Neuronal stem cell (in vitro differentiated cells): ENCODE data around the gene OSBPL3.

ENCODE experiments used
- DNase-seq: peaks from one replicate; pipeline ENCODE4 v3.0.0-alpha.2; 2013; ENCODE audit warnings: low spot score
- H2AFZ ChIP-seq: one replicate; pipeline ENCODE4 v1.6.1; 2013; ENCODE audit warnings: mild to moderate bottlenecking, low read length, inconsistent platforms
- H2AK5ac ChIP-seq: 2 replicates; pipeline ENCODE4 v1.6.1; 2013; ENCODE audit warnings: low read depth, mild to moderate bottlenecking, inconsistent platforms, low read length, moderate library complexity, mixed read lengths
- H2BK120ac ChIP-seq: 2 replicates; pipeline ENCODE4 v1.6.1; 2013; ENCODE audit warnings: low read depth, mild to moderate bottlenecking, inconsistent platforms, low read length, moderate library complexity, mixed read lengths
- H2BK12ac ChIP-seq: one replicate; pipeline ENCODE4 v1.6.1; 2013; ENCODE audit warnings: low read length, inconsistent platforms
- H2BK15ac ChIP-seq: 2 replicates; pipeline ENCODE4 v1.6.1; 2013; ENCODE audit warnings: mild to moderate bottlenecking, low read length, inconsistent platforms, mixed read lengths
- H2BK5ac ChIP-seq: one replicate; pipeline ENCODE4 v1.6.1; 2013; ENCODE audit warnings: inconsistent platforms, mild to moderate bottlenecking, low read length, moderate library complexity
- H3K14ac ChIP-seq: one replicate; pipeline ENCODE4 v1.6.1; 2013; ENCODE audit warnings: low read length, inconsistent platforms
- H3K18ac ChIP-seq: 2 replicates; pipeline ENCODE4 v1.6.1; 2013; ENCODE audit warnings: low read length, inconsistent platforms
- H3K23ac ChIP-seq: 2 replicates; pipeline ENCODE4 v1.6.1; 2013; ENCODE audit warnings: low read depth, mild to moderate bottlenecking, mixed read lengths, low read length, inconsistent platforms; ENCODE audit not compliant: poor library complexity
- H3K27ac ChIP-seq: replicated peaks from 3 replicates; pipeline ENCODE4 v1.5.1; 2013; ENCODE audit warnings: low read length, inconsistent platforms
- H3K27me3 ChIP-seq, 3 experiments: 2 replicates each; pipeline ENCODE4 v1.6.1; 2013; ENCODE audit warnings: low read length in 3 of 3, mild to moderate bottlenecking in 2 of 3, inconsistent platforms in 1 of 3, low read depth in 1 of 3, mixed read lengths in 1 of 3, moderate library complexity in 1 of 3; ENCODE audit not compliant: control insufficient read depth in 3 of 3, insufficient read depth in 3 of 3
- H3K36me3 ChIP-seq, 2 donors: replicated peaks in 1 of 2; 2 replicates each; pipeline ENCODE4 v1.6.1; 2013; ENCODE audit warnings: low read length in 2 of 2; ENCODE audit not compliant: control insufficient read depth in 2 of 2, insufficient read depth in 2 of 2
- H3K4ac ChIP-seq: 2 replicates; pipeline ENCODE4 v1.6.1; 2013; ENCODE audit warnings: inconsistent platforms, mild to moderate bottlenecking, low read length, moderate library complexity
- H3K4me1 ChIP-seq, 2 donors: 1 replicate in 1 of 2; 2 replicates in 1 of 2; pipeline ENCODE4 v1.6.1; 2013; ENCODE audit warnings: low read length in 2 of 2, low read depth in 1 of 2; ENCODE audit not compliant: control insufficient read depth in 2 of 2, insufficient read depth in 1 of 2
- H3K4me2 ChIP-seq: one replicate; pipeline ENCODE4 v1.6.1; 2013; ENCODE audit warnings: mild to moderate bottlenecking, low read length, inconsistent platforms; ENCODE audit not compliant: insufficient read depth, poor library complexity, severe bottlenecking
- H3K4me3 ChIP-seq, 2 donors: 2 replicates each; pipeline ENCODE4 v1.5.1; 2013; ENCODE audit warnings: low read length in 2 of 2, mild to moderate bottlenecking in 2 of 2, inconsistent platforms in 1 of 2, moderate library complexity in 1 of 2
- H3K79me1 ChIP-seq: one replicate; pipeline ENCODE4 v1.6.1; 2013; ENCODE audit warnings: low read depth, mild to moderate bottlenecking, inconsistent platforms, low read length, moderate library complexity
- H3K9ac ChIP-seq: one replicate; pipeline ENCODE4 v1.6.1; 2013; ENCODE audit warnings: mild to moderate bottlenecking, low read depth, low read length, inconsistent platforms; ENCODE audit not compliant: poor library complexity
- H3K9me3 ChIP-seq, 2 donors: replicated peaks in 1 of 2; 2 replicates each; pipeline versions ENCODE3 to v1.6.1; 2013; ENCODE audit warnings: low read length in 2 of 2, mild to moderate bottlenecking in 2 of 2, inconsistent platforms in 1 of 2, low read depth in 1 of 2, mixed read lengths in 1 of 2, moderate library complexity in 1 of 2; ENCODE audit not compliant: control insufficient read depth in 2 of 2, insufficient read depth in 1 of 2
- H4K8ac ChIP-seq: one replicate; pipeline ENCODE4 v1.6.1; 2013; ENCODE audit warnings: low read depth, mild to moderate bottlenecking, inconsistent platforms, low read length, moderate library complexity
- H4K91ac ChIP-seq: one replicate; pipeline ENCODE4 v1.6.1; 2013; ENCODE audit warnings: low read length, low read depth, mild to moderate bottlenecking, inconsistent platforms; ENCODE audit not compliant: poor library complexity
- WGBS, 2 donors: extraction: QIAGEN DNeasy Blood & Tissue Kit; methylation state at CpG; one replicate each; pipeline ENCODE4 v1.1.7; 2013; ENCODE audit warnings: missing lambda C conversion rate in 2 of 2, mixed read lengths in 1 of 2; ENCODE audit not compliant: insufficient read length in 2 of 2, insufficient replicate concordance in 1 of 2; ENCODE audit errors: extremely low coverage in 2 of 2; 5-methylcytosine and 5-hydroxymethylcytosine counted together

Gene OSBPL3

DNA sequence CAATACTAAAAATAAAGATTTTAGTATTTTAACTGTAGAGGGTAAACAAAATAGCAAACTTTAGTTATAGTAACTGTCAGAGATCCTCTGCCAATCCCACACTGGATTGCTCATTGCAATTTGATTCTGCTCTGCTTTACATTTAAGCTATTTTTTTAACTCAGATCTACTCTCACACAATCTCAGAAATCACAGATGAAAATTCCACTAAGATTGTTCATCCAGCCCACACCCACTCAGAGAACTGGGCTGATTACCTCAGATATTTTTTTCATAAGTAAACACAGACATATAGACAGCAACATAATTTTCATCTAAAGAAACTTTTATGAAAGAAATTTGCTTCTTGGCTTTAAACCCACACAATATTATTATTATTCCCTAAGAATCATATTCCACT lies 7.0 kb downstream of the OSBPL3 start:
- no peak overlapping the region for H2AK5ac ChIP-seq
- H3K27ac ChIP-seq: no peak overlapping the region
- no peak overlapping the region for H3K4ac ChIP-seq
- H2BK12ac ChIP-seq: no peak overlapping the region
- H3K4me1 ChIP-seq: peaks cover 0 to 8% of the 10 kb centered on the region in 2 donors
- H3K27me3 ChIP-seq: no peaks in the 10 kb centered on the region
- H3K36me3 ChIP-seq: no peaks in the 10 kb centered on the region
- no peak overlapping the region for H4K8ac ChIP-seq
- no peak overlapping the region for H2AFZ ChIP-seq
- H3K4me2 ChIP-seq: no peak overlapping the region
- no peak overlapping the region for H3K4me3 ChIP-seq
- H3K14ac ChIP-seq: no peak overlapping the region
- H3K18ac ChIP-seq: no peak overlapping the region
- no peak overlapping the region for H3K9ac ChIP-seq
- H3K9me3 ChIP-seq: no peaks in the 10 kb centered on the region
- H3K23ac ChIP-seq: no peak overlapping the region
- H2BK15ac ChIP-seq: no peak overlapping the region
- peaks cover 2% of the 10 kb centered on the region for H3K79me1 ChIP-seq
- no peak for DNase-seq
- H4K91ac ChIP-seq: no peak overlapping the region
- H2BK5ac ChIP-seq: no peak overlapping the region
- no peak overlapping the region for H2BK120ac ChIP-seq

DNA sequence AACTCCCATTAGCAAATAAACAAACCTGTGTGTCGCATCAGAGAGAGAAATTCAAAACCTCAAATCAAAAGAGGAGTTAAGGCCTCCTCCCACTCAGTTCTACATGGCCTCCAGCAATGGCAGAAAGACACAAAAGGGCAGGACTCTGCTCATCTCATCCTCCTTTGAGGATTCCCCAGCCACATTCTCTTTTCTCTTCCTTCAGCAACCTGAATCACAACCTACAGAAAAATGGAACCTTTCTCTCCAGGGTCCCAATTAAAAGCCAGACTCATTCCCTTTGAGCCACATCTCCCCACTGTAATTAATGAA lies 7.9 kb downstream of the OSBPL3 start:
- H3K4ac ChIP-seq: no peak overlapping the region
- no peak overlapping the region for H2AK5ac ChIP-seq
- no peaks in the 10 kb centered on the region for H3K27me3 ChIP-seq
- no peak overlapping the region for H3K14ac ChIP-seq
- H2AFZ ChIP-seq: no peak overlapping the region
- H3K4me1 ChIP-seq: peaks cover 0 to 8% of the 10 kb centered on the region in 2 donors
- H3K23ac ChIP-seq: no peak overlapping the region
- no peak overlapping the region for H4K8ac ChIP-seq
- H2BK15ac ChIP-seq: no peak overlapping the region
- H2BK12ac ChIP-seq: no peak overlapping the region
- H3K9me3 ChIP-seq: no peaks in the 10 kb centered on the region
- H3K4me3 ChIP-seq: no peak overlapping the region
- no peak for DNase-seq
- no peak overlapping the region for H2BK5ac ChIP-seq
- no CpG with 5 or more reads among the region's 1 CpG for WGBS, 2 donors
- H3K79me1 ChIP-seq: peaks cover 2% of the 10 kb centered on the region
- H3K36me3 ChIP-seq: no peaks in the 10 kb centered on the region
- H3K18ac ChIP-seq: no peak overlapping the region
- no peak overlapping the region for H2BK120ac ChIP-seq
- H3K4me2 ChIP-seq: no peak overlapping the region
- H3K27ac ChIP-seq: no peak overlapping the region
- H3K9ac ChIP-seq: no peak overlapping the region
- H4K91ac ChIP-seq: no peak overlapping the region

DNA sequence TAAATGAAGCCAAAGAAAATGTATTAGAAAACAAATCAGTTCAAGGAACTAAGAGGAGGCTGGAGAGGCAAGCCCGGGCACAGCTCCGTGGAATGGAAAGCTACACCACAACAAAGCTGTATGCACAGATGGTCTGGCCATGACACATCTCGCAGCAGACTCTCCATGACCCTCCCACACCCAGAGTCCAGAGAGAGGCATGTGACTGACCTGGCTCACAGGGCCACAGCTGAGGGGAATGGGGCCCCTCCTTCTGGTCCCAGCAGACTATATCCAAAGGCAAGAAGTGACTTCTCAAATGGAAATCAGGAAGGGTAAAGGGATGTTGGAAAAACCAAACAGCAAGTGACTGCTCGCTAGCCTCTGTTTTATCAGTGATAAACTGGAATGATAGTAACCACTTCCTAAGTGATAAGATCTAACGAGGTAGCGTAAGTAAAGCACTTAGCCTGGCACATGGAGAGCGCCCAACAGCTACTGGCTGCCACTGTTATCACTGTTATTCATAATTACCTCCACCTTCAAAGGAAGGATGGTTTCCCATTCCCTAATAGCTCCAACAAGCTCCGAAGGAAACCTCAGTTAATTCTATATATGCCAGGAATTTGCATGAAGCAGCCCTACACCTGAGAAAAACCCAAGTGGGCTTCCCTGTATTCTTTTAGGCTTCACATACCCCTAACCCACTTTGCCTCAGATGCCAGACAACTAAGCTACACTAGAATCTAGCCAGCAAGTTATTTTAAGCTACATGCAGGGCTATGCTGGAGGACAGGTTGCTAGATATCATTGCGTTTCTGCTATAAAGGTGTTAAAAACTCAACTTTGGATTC lies 8.4 kb downstream of the OSBPL3 start:
- H2AK5ac ChIP-seq: no peak overlapping the region
- no peak for DNase-seq
- H3K79me1 ChIP-seq: peaks cover 2% of the 10 kb centered on the region
- H3K27ac ChIP-seq: no peak overlapping the region
- H4K8ac ChIP-seq: no peak overlapping the region
- no CpG with 5 or more reads among the region's 9 CpGs for WGBS, 2 donors
- H2BK12ac ChIP-seq: no peak overlapping the region
- H3K4me3 ChIP-seq: no peak overlapping the region
- no peak overlapping the region for H3K23ac ChIP-seq
- no peak overlapping the region for H3K4me2 ChIP-seq
- no peaks in the 10 kb centered on the region for H3K36me3 ChIP-seq
- no peaks in the 10 kb centered on the region for H3K27me3 ChIP-seq
- H3K9ac ChIP-seq: no peak overlapping the region
- no peak overlapping the region for H2BK120ac ChIP-seq
- no peak overlapping the region for H2BK5ac ChIP-seq
- H2BK15ac ChIP-seq: no peak overlapping the region
- no peak overlapping the region for H3K14ac ChIP-seq
- peak overlapping the region; percentile 56 for H3K18ac ChIP-seq
- no peak overlapping the region for H2AFZ ChIP-seq
- H3K4ac ChIP-seq: no peak overlapping the region
- peaks cover 0 to 8% of the 10 kb centered on the region in 2 donors for H3K4me1 ChIP-seq
- no peaks in the 10 kb centered on the region for H3K9me3 ChIP-seq
- H4K91ac ChIP-seq: no peak overlapping the region

DNA sequence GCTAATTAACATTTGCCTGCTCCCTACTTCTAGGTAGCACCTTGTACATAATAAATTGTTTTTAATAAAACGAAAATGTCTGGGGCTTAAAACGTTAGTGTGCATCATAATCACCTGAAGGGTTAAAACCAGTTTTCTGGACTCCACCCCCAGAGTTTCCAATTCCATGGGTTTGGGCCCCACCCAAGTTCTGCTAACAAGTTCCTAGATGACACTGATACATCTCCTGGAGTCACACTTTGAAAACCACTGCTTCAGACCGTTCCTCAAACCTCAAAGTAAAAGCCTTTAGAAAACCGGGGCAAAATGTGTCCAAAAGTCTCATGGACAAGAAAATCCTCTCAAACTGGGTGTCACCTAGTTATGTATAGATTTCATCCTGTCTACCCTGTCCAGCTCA lies 9.3 kb downstream of the OSBPL3 start:
- Histone ChIP-seq H2BK5ac (no peak overlapping the region), H4K91ac (no peak overlapping the region), H3K23ac (no peak overlapping the region), H3K9me3 (no peaks in the 10 kb centered on the region), H3K4me2 (no peak overlapping the region), H2BK12ac (no peak overlapping the region), H3K4me3 (no peak overlapping the region), H2BK120ac (no peak overlapping the region), H4K8ac (no peak overlapping the region), H3K27ac (no peak overlapping the region), H2BK15ac (no peak overlapping the region), H3K79me1 (peaks cover 2% of the 10 kb centered on the region), H3K18ac (no peak overlapping the region), H3K4ac (no peak overlapping the region), H3K14ac (no peak overlapping the region), H2AK5ac (no peak overlapping the region), H3K27me3 (no peaks in the 10 kb centered on the region), H3K9ac (no peak overlapping the region), H3K4me1 (peaks cover 2 to 14% of the 10 kb centered on the region in 2 donors), H2AFZ (no peak overlapping the region), H3K36me3 (no peaks in the 10 kb centered on the region)
- no peak for DNase-seq
- WGBS, 2 donors: no CpG with 5 or more reads among the region's 4 CpGs
